NCI-H510A treated with DMSO at 0.1 percent for 48 hours (cell line): ENCODE data around the gene PLEKHA8.
A peak's percentile ranks its signal among the peaks of the same experiment; 100 is the strongest.

Experiments used
- DNase-seq: peaks from one replicate; lab custom pipeline; 2025; lab: John Stamatoyannopoulos, UW

Gene PLEKHA8

GRCh38 chr7:30112103-30112713 lies 84.0 kb downstream of the PLEKHA8 start:
- no peak for DNase-seq

- no peak for DNase-seq
Measured at GRCh38 chr7:30113144-30113543, 84.9 kb downstream of the PLEKHA8 start.

GRCh38 chr7:30114536-30115238 lies 86.5 kb downstream of the PLEKHA8 start:
- no peak for DNase-seq

- no peak for DNase-seq
Measured at GRCh38 chr7:30115709-30116297, 87.6 kb downstream of the PLEKHA8 start.

GRCh38 chr7:30116771-30117170 lies 88.6 kb downstream of the PLEKHA8 start:
- no peak for DNase-seq

GRCh38 chr7:30117896-30118295 lies 89.7 kb downstream of the PLEKHA8 start:
- DNase-seq: no peak

- DNase-seq: no peak
Measured at GRCh38 chr7:30119890-30120577, 91.8 kb downstream of the PLEKHA8 start.

- peak; percentile 35 for DNase-seq
Measured at GRCh38 chr7:30133736-30134610, 105.8 kb downstream of the PLEKHA8 start.

GRCh38 chr7:30134611-30135300 lies 106.5 kb downstream of the PLEKHA8 start, which contains the start of gene MTURN:
Gene MTURN (plus strand): TSS chr7:30134986. CDS start chr7:30135137, 151 bp downstream.
- DNase-seq: peak; percentile 86

- DNase-seq: no peak
Measured at GRCh38 chr7:30135301-30136116, 107.3 kb downstream of the PLEKHA8 start.

- no peak for DNase-seq
Measured at GRCh38 chr7:30136117-30136731, 108.0 kb downstream of the PLEKHA8 start.

- no peak for DNase-seq
Measured at GRCh38 chr7:30136743-30137485, 108.7 kb downstream of the PLEKHA8 start.

- DNase-seq: no peak
Measured at GRCh38 chr7:30139836-30140384, 111.7 kb downstream of the PLEKHA8 start.

GRCh38 chr7:30140456-30140855 lies 112.2 kb downstream of the PLEKHA8 start:
- DNase-seq: peak; percentile 32

GRCh38 chr7:30142710-30143109 lies 114.5 kb downstream of the PLEKHA8 start:
- peak; percentile 48 for DNase-seq

- DNase-seq: peak; percentile 100
Measured at GRCh38 chr7:30143748-30144251, 115.6 kb downstream of the PLEKHA8 start.

- DNase-seq: peak; percentile 41
Measured at GRCh38 chr7:30144657-30145306, 116.6 kb downstream of the PLEKHA8 start.

GRCh38 chr7:30145426-30145970 lies 117.3 kb downstream of the PLEKHA8 start:
- DNase-seq: no peak
